Heart left ventricle (tissue), 16 donors: ENCODE data around the gene CPM. TPM values are rescaled to one million over a fixed set of nuclear protein-coding genes. Genes with fewer than 3 reads are reported as not detected.
A peak's percentile ranks its signal among the peaks of the same experiment; 100 is the strongest.

Source experiments
- ATAC-seq, 4 donors: fragments of 200-7000 bp; cut with Tn5 transposase; one replicate each; pipeline ENCODE4 v1.9.1; 2020 to 2022; ENCODE audit warnings: moderate library complexity in 4 of 4, mild to moderate bottlenecking in 3 of 4, moderate number of reproducible peaks in 1 of 4
- DNase-seq, 5 donors: peaks; one replicate each; pipeline ENCODE4 v3.0.0-alpha.2; 2020
- H3K27ac ChIP-seq, 12 donors: fragments of 200-600 bp; sonication (generic) in 4 of 12; one replicate each; pipeline versions ENCODE4 v1.5.0 to v1.8.0; 2016 to 2022; ENCODE audit warnings: mild to moderate bottlenecking in 2 of 12
- H3K27me3 ChIP-seq, 9 donors: fragments of 200-600 bp; sonication (generic) in 2 of 9; one replicate each; pipeline versions ENCODE4 v1.5.1 to v1.8.0; 2016 to 2022; ENCODE audit warnings: mild to moderate bottlenecking in 3 of 9
- H3K36me3 ChIP-seq, 9 donors: fragments of 200-600 bp; sonication (generic) in 2 of 9; one replicate each; pipeline versions ENCODE4 v1.5.0 to v1.8.0; 2018 to 2022; ENCODE audit warnings: mild to moderate bottlenecking in 2 of 9
- H3K4me1 ChIP-seq, 12 donors: fragments of 200-600 bp; sonication (generic) in 4 of 12; one replicate each; pipeline versions ENCODE4 v1.5.0 to v1.8.0; 2016 to 2022; ENCODE audit warnings: mild to moderate bottlenecking in 3 of 12
- H3K4me3 ChIP-seq, 12 donors: fragments of 200-600 bp; sonication (generic) in 4 of 12; one replicate each; pipeline versions ENCODE4 v1.5.0 to v1.8.0; 2017 to 2022; ENCODE audit warnings: mild to moderate bottlenecking in 9 of 12, moderate library complexity in 4 of 12
- H3K9me3 ChIP-seq, 12 donors: fragments of 200-600 bp; sonication (generic) in 4 of 12; one replicate each; pipeline versions ENCODE4 v1.5.0 to v1.8.0; 2016 to 2022; ENCODE audit warnings: mild to moderate bottlenecking in 1 of 12
- POLR2A ChIP-seq, 2 donors: fragments of 450-650 bp; IDR thresholded peaks; one replicate each; pipeline ENCODE4 v1.6.1; 2017; ENCODE audit warnings: antibody characterized with exemption in 2 of 2, mild to moderate bottlenecking in 2 of 2, moderate library complexity in 2 of 2
- WGBS, 4 donors: extraction: QIAGEN DNeasy Blood & Tissue Kit in 2 of 4; methylation state at CpG; one replicate each; pipeline versions ENCODE4 v1.1.5 to v1.1.7; 2013 to 2018; 5-methylcytosine and 5-hydroxymethylcytosine counted together
- intact Hi-C, 10 donors: fragments of 100-400 bp; cut with DNase I; formaldehyde crosslinking; loops; one replicate each; pipeline versions ENCODE4 v1.11.1 to v1.14.2; 2022
- polyA plus RNA-seq, 2 donors: library from polyadenylated mRNA; stranded (reverse); fragments of 200-250 nt; gene quantifications; one replicate each; pipeline ENCODE4 v1.2.3, GENCODE V29; 2013
- total RNA-seq, 9 donors: library from RNA; depleted of rRNA in 2 of 9; stranded (reverse); fragments of >200 nt in 2 of 9; fragmentation: NEBNext Ultra II Directional in 3 of 9; extraction: Animal tissue kit (Norgen Biotek cat#: 25700) in 3 of 9; gene quantifications; one replicate each; pipeline versions ENCODE4 v1.1.0 to v1.2.4, GENCODE V29; 2016 to 2023
- TF ChIP-seq, protein P1 (sequence below), 12 donors: fragments of 200-600 bp; sonication (generic) in 4 of 12; IDR thresholded peaks; one replicate each; pipeline versions ENCODE4 v1.5.0 to v1.8.0; 2018 to 2022; ENCODE audit warnings: antibody characterized with exemption in 12 of 12, mild to moderate bottlenecking in 5 of 12
- donor health status: ischemic (EF 13 %, LVEDD 7.1; RV severe dilation, severe dysfunction).
- donor health status: healthy with polysubstance abuse.
- donor health status: DM: no; HTN: yes; CAD: no.
- donor health status: DM: no; HTN: no; CAD: no.
- donor health status: ischemic (EF 25% LVEDD 6.9; RV normal size, moderate dysfunction).
- donor health status: ischemic (EF 25% LVEDD 5.7; RV mildly dilated, moderate dysfunction).
- donor health status: healthy.
- donor health status: DM: yes; HTN: yes; CAD: no.
- donor health status: ischemic (EF 35%, LVEDD 5.7; RV mildly dilated, moderate dysfunction).
- donor health status: nonischemic (EF 11% LVEDD 7.7; RV severe dilation, severe dysfunction).
- donor health status: DM: yes; HTN: yes; CAD: no.
- donor health status: PGD.
- donor health status: ischemic (EF 29% LVEDD 5.4; RV normal size, mild dysfunction).
- donor health status: nonischemic (EF 23%, LVEDD 6.1; RV moderate dilation, normal function).

The CPM gene
- total and polyA plus RNA-seq, 11 donors: 2.0 to 25.4 (median 8.8) TPM

DNA sequence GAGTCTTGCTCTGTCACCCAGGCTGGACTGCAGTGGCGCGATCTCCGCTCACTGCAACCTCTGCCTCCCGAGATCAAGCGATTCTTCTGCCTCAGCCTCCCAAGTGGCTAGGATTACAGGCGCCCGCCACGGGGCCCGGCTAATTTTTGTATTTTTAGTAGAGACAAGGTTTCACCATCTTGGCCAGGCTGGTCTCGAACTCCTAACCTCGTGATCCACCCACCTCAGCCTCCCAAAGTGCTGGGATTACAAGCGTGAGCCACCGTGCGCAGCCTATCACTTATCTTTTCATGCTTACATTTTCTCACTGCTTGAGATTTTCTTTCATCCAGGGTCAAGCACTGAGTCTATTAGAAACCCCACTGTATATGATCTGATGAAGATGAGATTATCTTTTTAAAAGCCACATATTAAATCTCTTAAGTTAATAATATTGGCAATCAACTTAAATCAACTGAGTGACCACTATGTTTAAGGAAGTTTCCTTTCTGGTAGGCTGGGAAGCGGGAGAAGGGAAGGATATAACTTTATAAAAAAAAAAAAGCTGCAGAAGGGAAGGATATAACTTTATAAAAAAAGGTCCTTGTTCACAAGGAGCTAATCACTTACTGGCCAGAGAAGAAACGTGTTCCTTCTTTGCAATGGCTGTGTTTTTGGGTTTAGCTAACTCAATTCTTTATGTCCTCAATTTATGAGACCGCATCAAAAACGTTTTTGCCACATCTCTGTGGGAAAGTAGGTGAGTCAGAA is 126.3 kb downstream of the CPM start:
- Histone ChIP-seq H3K4me3 (peak overlapping the region in 8 of 12 donors; percentile 71 to 98 (median 92)), H3K27me3 (no peaks in the 10 kb centered on the region), H3K27ac (peak overlapping the region in 11 of 12 donors; percentile 92 to 100 (median 97)), H3K36me3 (peaks cover 0 to 29% (median 20%) of the 10 kb centered on the region in 9 donors), H3K9me3 (peaks cover 0 to 5% (median 0%) of the 10 kb centered on the region in 12 donors), H3K4me1 (peaks cover 0 to 35% (median 8%) of the 10 kb centered on the region in 12 donors)
- DNase-seq (no peak), ATAC-seq (no peak)
- intact Hi-C loops: loop anchor here in 7 of 10 donors (1.0 to 10.0 kb wide), 4 partner anchors 59 to 472 kb away; partner anchors contain the start of genes SLC35E3 (in 7 of the 7) and MDM1 (in 1 of the 7)
- 87 to 89% (median 89%) methylated on average over 18 of the region's 18 CpGs for WGBS, 4 donors
- TF ChIP-seq POLR2A (IDR thresholded peaks at IDR 0.05): no peak
- TF ChIP-seq, protein P1, sequence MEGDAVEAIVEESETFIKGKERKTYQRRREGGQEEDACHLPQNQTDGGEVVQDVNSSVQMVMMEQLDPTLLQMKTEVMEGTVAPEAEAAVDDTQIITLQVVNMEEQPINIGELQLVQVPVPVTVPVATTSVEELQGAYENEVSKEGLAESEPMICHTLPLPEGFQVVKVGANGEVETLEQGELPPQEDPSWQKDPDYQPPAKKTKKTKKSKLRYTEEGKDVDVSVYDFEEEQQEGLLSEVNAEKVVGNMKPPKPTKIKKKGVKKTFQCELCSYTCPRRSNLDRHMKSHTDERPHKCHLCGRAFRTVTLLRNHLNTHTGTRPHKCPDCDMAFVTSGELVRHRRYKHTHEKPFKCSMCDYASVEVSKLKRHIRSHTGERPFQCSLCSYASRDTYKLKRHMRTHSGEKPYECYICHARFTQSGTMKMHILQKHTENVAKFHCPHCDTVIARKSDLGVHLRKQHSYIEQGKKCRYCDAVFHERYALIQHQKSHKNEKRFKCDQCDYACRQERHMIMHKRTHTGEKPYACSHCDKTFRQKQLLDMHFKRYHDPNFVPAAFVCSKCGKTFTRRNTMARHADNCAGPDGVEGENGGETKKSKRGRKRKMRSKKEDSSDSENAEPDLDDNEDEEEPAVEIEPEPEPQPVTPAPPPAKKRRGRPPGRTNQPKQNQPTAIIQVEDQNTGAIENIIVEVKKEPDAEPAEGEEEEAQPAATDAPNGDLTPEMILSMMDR (IDR thresholded peaks at IDR 0.05): no peak

DNA sequence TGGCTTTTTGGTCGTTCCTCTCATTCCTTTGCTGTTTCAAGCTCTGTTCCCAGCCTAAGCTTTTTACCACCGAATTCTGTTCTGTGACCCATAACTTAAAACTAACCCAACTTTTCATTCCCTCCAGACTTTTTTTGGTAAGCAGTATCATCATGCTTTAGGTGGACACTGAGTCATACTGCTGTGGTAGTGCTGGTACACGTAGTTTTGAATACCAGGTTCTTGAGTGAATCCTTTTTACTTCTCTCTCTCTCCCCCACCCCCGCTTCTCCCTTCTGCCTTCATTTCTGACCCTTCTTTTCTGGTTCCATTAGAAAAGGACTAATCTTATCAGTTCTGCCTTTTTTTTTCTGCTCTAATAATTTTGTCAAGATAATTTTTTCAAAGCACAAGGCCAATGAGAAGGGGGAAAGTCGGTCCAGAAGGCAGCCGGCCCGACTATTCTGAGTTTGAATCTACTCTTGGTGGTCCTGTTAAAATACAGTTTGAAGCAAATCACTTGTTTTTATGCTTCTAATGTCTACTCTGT is 127.3 kb downstream of the CPM start:
- Histone ChIP-seq H3K4me3 (no peak overlapping the region), H3K27ac (no peak overlapping the region), H3K9me3 (peaks cover 0 to 5% (median 0%) of the 10 kb centered on the region in 12 donors), H3K27me3 (no peaks in the 10 kb centered on the region), H3K36me3 (peaks cover 0 to 19% (median 10%) of the 10 kb centered on the region in 9 donors), H3K4me1 (peaks cover 0 to 25% (median 5%) of the 10 kb centered on the region in 12 donors)
- 91 to 95% (median 93%) methylated on average over 7 of the region's 7 CpGs for WGBS, 4 donors
- no peak for ATAC-seq
- no peak for TF ChIP-seq POLR2A (IDR thresholded peaks at IDR 0.05)
- TF ChIP-seq, protein P1 (IDR thresholded peaks at IDR 0.05): no peak
- intact Hi-C loops: loop anchor here in 7 of 10 donors (5.0 to 10.0 kb wide), 3 partner anchors 58 to 471 kb away; partner anchors contain the start of genes SLC35E3 (in 6 of the 7) and MDM1 (in 1 of the 7)
- DNase-seq: no peak

- H3K36me3 ChIP-seq: peaks cover 0 to 12% (median 5%) of the 10 kb centered on the region in 9 donors
- DNase-seq (peak in 1 of 5 donors; percentile 26), ATAC-seq (no peak)
- H3K27me3 ChIP-seq: no peaks in the 10 kb centered on the region
- H3K4me3 ChIP-seq: no peak overlapping the region
- intact Hi-C loops: loop anchor here in 8 of 10 donors (5.0 to 10.0 kb wide), 3 partner anchors 58 to 470 kb away; partner anchors contain the start of genes SLC35E3 (in 7 of the 8) and MDM1 (in 1 of the 8)
- peaks cover 0 to 5% (median 0%) of the 10 kb centered on the region in 12 donors for H3K9me3 ChIP-seq
- no peak overlapping the region for H3K27ac ChIP-seq
- WGBS, 4 donors: 76 to 83% (median 81%) methylated on average over 31 to 32 of the region's 32 CpGs
- TF ChIP-seq, protein P1 (IDR thresholded peaks at IDR 0.05): no peak
- no peak for TF ChIP-seq POLR2A (IDR thresholded peaks at IDR 0.05)
- peaks cover 0 to 19% (median 3%) of the 10 kb centered on the region in 12 donors for H3K4me1 ChIP-seq
These were observed 128.0 kb downstream of the CPM start for GRCh38 chr12:68804657-68805591.
